Measurements from ENCODE around the gene IL17D. TPM values are rescaled to one million over a fixed set of nuclear protein-coding genes. Genes with fewer than 3 reads are reported as not detected.
A peak's percentile ranks its signal among the peaks of the same experiment; 100 is the strongest.

Gene IL17D
- polyA plus RNA-seq, 3 donors from 2014 or later: 0.30 to 0.66 (median 0.32) TPM

GRCh38 chr13:20716951-20717350 lies 13.5 kb downstream of the IL17D start:
- no peak overlapping the region for H3K4me3 Mint-ChIP-seq
- peaks cover 5 to 12% of the 10 kb centered on the region in 2 donors for H3K4me1 Mint-ChIP-seq
- DNase-seq: no peak
- peaks cover 6 to 12% (median 7%) of the 10 kb centered on the region in 3 donors for H3K27me3 Mint-ChIP-seq (ENCODE audit: low read depth in 3 of 3)
- no peak overlapping the region for H3K27ac Mint-ChIP-seq
- no peaks in the 10 kb centered on the region for H3K36me3 Mint-ChIP-seq
- H3K9me3 Mint-ChIP-seq: no peaks in the 10 kb centered on the region

GRCh38 chr13:20717581-20718542 lies 14.4 kb downstream of the IL17D start:
- H3K36me3 Mint-ChIP-seq: no peaks in the 10 kb centered on the region
- peaks cover 3 to 7% of the 10 kb centered on the region in 2 donors for H3K4me1 Mint-ChIP-seq
- H3K27ac Mint-ChIP-seq: no peak overlapping the region
- H3K4me3 Mint-ChIP-seq: no peak overlapping the region
- peaks cover 7 to 11% (median 8%) of the 10 kb centered on the region in 3 donors for H3K27me3 Mint-ChIP-seq (ENCODE audit: low read depth in 3 of 3)
- no peak for DNase-seq
- H3K9me3 Mint-ChIP-seq: no peaks in the 10 kb centered on the region

- no peaks in the 10 kb centered on the region for H3K36me3 Mint-ChIP-seq
- H3K4me1 Mint-ChIP-seq: peaks cover 0 to 2% of the 10 kb centered on the region in 2 donors
- no peak overlapping the region for H3K27ac Mint-ChIP-seq
- DNase-seq: no peak
- H3K9me3 Mint-ChIP-seq: no peaks in the 10 kb centered on the region
- no peak overlapping the region for H3K4me3 Mint-ChIP-seq
- H3K27me3 Mint-ChIP-seq (ENCODE audit: low read depth in 3 of 3): peaks cover 4 to 9% (median 4%) of the 10 kb centered on the region in 3 donors
These were observed 15.6 kb downstream of the IL17D start for GRCh38 chr13:20718958-20719566.

GRCh38 chr13:20719783-20720182 lies 16.3 kb downstream of the IL17D start:
- no peak for DNase-seq
- peaks cover 4 to 6% (median 4%) of the 10 kb centered on the region in 3 donors for H3K27me3 Mint-ChIP-seq (ENCODE audit: low read depth in 3 of 3)
- peaks cover 0 to 2% of the 10 kb centered on the region in 2 donors for H3K4me1 Mint-ChIP-seq
- H3K27ac Mint-ChIP-seq: no peak overlapping the region
- no peaks in the 10 kb centered on the region for H3K9me3 Mint-ChIP-seq
- H3K36me3 Mint-ChIP-seq: no peaks in the 10 kb centered on the region
- H3K4me3 Mint-ChIP-seq: no peak overlapping the region

GRCh38 chr13:20720499-20720898 lies 17.0 kb downstream of the IL17D start:
- H3K27me3 Mint-ChIP-seq (ENCODE audit: low read depth in 3 of 3): peaks cover 4% of the 10 kb centered on the region in 3 donors
- peaks cover 0 to 2% of the 10 kb centered on the region in 2 donors for H3K4me1 Mint-ChIP-seq
- no peak overlapping the region for H3K4me3 Mint-ChIP-seq
- DNase-seq: no peak
- H3K9me3 Mint-ChIP-seq: no peaks in the 10 kb centered on the region
- H3K27ac Mint-ChIP-seq: no peak overlapping the region
- H3K36me3 Mint-ChIP-seq: no peaks in the 10 kb centered on the region

GRCh38 chr13:20721058-20721453 lies 17.6 kb downstream of the IL17D start:
- peaks cover 0 to 2% of the 10 kb centered on the region in 2 donors for H3K4me1 Mint-ChIP-seq
- H3K36me3 Mint-ChIP-seq: no peaks in the 10 kb centered on the region
- H3K27me3 Mint-ChIP-seq (ENCODE audit: low read depth in 3 of 3): peaks cover 4 to 6% (median 4%) of the 10 kb centered on the region in 3 donors
- H3K9me3 Mint-ChIP-seq: no peaks in the 10 kb centered on the region
- H3K27ac Mint-ChIP-seq: no peak overlapping the region
- no peak overlapping the region for H3K4me3 Mint-ChIP-seq
- DNase-seq: no peak

- Mint-ChIP-seq H3K4me1 (peaks cover 0 to 2% of the 10 kb centered on the region in 2 donors), H3K27ac (no peak overlapping the region), H3K9me3 (no peaks in the 10 kb centered on the region), H3K4me3 (peak overlapping the region in 1 of 5 donors; percentile 13), H3K27me3 (ENCODE audit: low read depth in 3 of 3) (peaks cover 4 to 6% (median 4%) of the 10 kb centered on the region in 3 donors), H3K36me3 (peaks cover 0 to 4% (median 0%) of the 10 kb centered on the region in 3 donors)
- DNase-seq: no peak
These were observed 18.2 kb downstream of the IL17D start for GRCh38 chr13:20721454-20722357.

- no peaks in the 10 kb centered on the region for H3K4me1 Mint-ChIP-seq
- no peak overlapping the region for H3K27ac Mint-ChIP-seq
- no peak overlapping the region for H3K4me3 Mint-ChIP-seq
- H3K27me3 Mint-ChIP-seq (ENCODE audit: low read depth in 3 of 3): peaks cover 0 to 3% (median 1%) of the 10 kb centered on the region in 3 donors
- H3K36me3 Mint-ChIP-seq: peaks cover 4 to 14% (median 7%) of the 10 kb centered on the region in 3 donors
- no peaks in the 10 kb centered on the region for H3K9me3 Mint-ChIP-seq
- no peak for DNase-seq
These were observed 24.4 kb downstream of the IL17D start for GRCh38 chr13:20727856-20728255.

GRCh38 chr13:20728579-20729311 lies 25.2 kb downstream of the IL17D start:
- Mint-ChIP-seq H3K36me3 (peaks cover 4 to 14% (median 7%) of the 10 kb centered on the region in 3 donors), H3K27me3 (ENCODE audit: low read depth in 3 of 3) (peaks cover 0 to 3% (median 1%) of the 10 kb centered on the region in 3 donors), H3K4me3 (no peak overlapping the region), H3K4me1 (no peaks in the 10 kb centered on the region), H3K27ac (no peak overlapping the region), H3K9me3 (no peaks in the 10 kb centered on the region)
- DNase-seq: no peak

- H3K36me3 Mint-ChIP-seq: peaks cover 8 to 17% (median 14%) of the 10 kb centered on the region in 3 donors
- peaks cover 0 to 3% (median 1%) of the 10 kb centered on the region in 3 donors for H3K27me3 Mint-ChIP-seq (ENCODE audit: low read depth in 3 of 3)
- H3K9me3 Mint-ChIP-seq: no peaks in the 10 kb centered on the region
- H3K4me1 Mint-ChIP-seq: no peaks in the 10 kb centered on the region
- DNase-seq: no peak
- peak overlapping the region in 1 of 6 donors; percentile 7 for H3K27ac Mint-ChIP-seq
- H3K4me3 Mint-ChIP-seq: no peak overlapping the region
These were observed 26.4 kb downstream of the IL17D start for GRCh38 chr13:20729633-20730585.

GRCh38 chr13:20738616-20739015 lies 35.1 kb downstream of the IL17D start:
- H3K4me1 Mint-ChIP-seq: no peaks in the 10 kb centered on the region
- H3K36me3 Mint-ChIP-seq: peaks cover 11 to 19% (median 14%) of the 10 kb centered on the region in 3 donors
- peaks cover 0 to 1% (median 0%) of the 10 kb centered on the region in 6 donors for H3K9me3 Mint-ChIP-seq
- peaks cover 0 to 2% (median 0%) of the 10 kb centered on the region in 3 donors for H3K27me3 Mint-ChIP-seq (ENCODE audit: low read depth in 3 of 3)
- DNase-seq: no peak
- no peak overlapping the region for H3K4me3 Mint-ChIP-seq
- H3K27ac Mint-ChIP-seq: no peak overlapping the region

- Mint-ChIP-seq H3K4me3 (no peak overlapping the region), H3K36me3 (peaks cover 9 to 12% (median 9%) of the 10 kb centered on the region in 3 donors), H3K27ac (no peak overlapping the region), H3K9me3 (peaks cover 0 to 8% (median under 1%) of the 10 kb centered on the region in 6 donors), H3K27me3 (ENCODE audit: low read depth in 3 of 3) (peaks cover 0 to 2% (median 0%) of the 10 kb centered on the region in 3 donors), H3K4me1 (no peaks in the 10 kb centered on the region)
- DNase-seq: no peak
These were observed 36.5 kb downstream of the IL17D start for GRCh38 chr13:20740021-20740420.
